ENCODE results near the gene ZDHHC5. TPM values are rescaled to one million over a fixed set of nuclear protein-coding genes. Genes with fewer than 3 reads are reported as not detected.

ZDHHC5 gene, protein sequence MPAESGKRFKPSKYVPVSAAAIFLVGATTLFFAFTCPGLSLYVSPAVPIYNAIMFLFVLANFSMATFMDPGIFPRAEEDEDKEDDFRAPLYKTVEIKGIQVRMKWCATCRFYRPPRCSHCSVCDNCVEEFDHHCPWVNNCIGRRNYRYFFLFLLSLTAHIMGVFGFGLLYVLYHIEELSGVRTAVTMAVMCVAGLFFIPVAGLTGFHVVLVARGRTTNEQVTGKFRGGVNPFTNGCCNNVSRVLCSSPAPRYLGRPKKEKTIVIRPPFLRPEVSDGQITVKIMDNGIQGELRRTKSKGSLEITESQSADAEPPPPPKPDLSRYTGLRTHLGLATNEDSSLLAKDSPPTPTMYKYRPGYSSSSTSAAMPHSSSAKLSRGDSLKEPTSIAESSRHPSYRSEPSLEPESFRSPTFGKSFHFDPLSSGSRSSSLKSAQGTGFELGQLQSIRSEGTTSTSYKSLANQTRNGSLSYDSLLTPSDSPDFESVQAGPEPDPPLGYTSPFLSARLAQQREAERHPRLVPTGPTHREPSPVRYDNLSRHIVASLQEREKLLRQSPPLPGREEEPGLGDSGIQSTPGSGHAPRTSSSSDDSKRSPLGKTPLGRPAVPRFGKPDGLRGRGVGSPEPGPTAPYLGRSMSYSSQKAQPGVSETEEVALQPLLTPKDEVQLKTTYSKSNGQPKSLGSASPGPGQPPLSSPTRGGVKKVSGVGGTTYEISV
- total RNA-seq (2021; ENCODE audit: unreplicated experiment) (64.1 TPM), Bru-seq, nascent RNA (percentile 87 among the genes with signal in this experiment), BruChase-seq, experiment 1, labeled RNA remaining after a 6-hour chase (percentile 93 among the genes with signal in this experiment), BruChase-seq, experiment 2, labeled RNA remaining after a 2-hour chase (percentile 90 among the genes with signal in this experiment)
- 56.8 and 57.1 TPM in 2 replicates for polyA plus RNA-seq (2012)
- long read RNA-seq, full-length matches to known transcripts: 25 of 116 reads
- long read RNA-seq, partial matches to known transcripts: 59 of 116 reads
- long read RNA-seq, other reads (novel, unspliced or antisense): 32 of 116 reads

DNA sequence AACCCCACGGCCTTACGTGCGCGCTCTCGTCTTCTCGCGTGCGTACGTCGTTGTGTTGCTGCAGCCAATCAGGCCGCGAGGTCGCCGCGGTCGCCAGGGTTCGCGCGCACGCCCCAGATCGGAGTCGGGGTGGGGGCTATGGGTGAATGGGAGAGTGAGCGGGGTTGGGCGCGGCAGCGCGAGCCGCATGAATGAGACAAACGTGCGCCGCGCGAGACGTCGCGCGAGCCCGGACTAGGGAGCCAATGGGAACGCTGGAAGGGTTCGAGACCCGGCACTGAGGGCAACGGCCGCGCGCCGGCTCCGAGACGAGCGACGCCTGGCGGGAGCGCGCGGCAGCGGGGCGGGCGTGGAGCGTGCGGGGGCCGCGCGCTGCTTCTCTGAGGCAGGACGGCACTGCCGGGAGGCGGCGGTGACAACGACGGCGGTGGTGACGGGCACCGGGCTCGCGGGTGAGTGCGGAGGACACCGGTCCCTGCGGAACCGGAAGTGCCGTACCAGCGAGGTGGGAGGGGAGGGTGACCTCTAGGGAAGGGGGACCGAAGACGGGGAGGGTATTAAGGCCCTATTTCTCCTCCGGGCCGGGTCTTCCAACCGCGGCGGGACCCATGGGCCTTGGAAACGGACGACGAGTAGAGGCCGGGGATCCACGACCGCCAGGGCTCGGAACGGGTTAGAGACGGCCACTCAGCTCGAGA is at the start of gene ZDHHC5:
Gene ZDHHC5, plus strand, starts transcription at position 379 of the 698 bp plus-strand sequence. CDS start 4,977 bp downstream, outside the sequence.
- BruUV-seq (replicated peaks): no TSS peak
- Histone ChIP-seq H3K79me2 (ENCODE audit: insufficient read depth, low read length) (peaks cover 49% of the 10 kb centered on the region), H3K9ac (ENCODE audit: low read length) (peak within 1 kb of the TSS; percentile 92), H3K9me2 (ENCODE audit: insufficient read depth) (no peaks in the 10 kb centered on the region), H3K4me1 (ENCODE audit: control insufficient read depth in 1 of 2, insufficient read depth in 2 of 2, low read length in 2 of 2) (peaks cover 9 to 19% of the 10 kb centered on the region in 2 experiments), H3K9me3 (ENCODE audit: control insufficient read depth in 1 of 2, insufficient read depth in 1 of 2, low read depth in 1 of 2, low read length in 2 of 2) (no peaks in the 10 kb centered on the region), H3K4me3 (replicated peaks in 1 of 2; ENCODE audit: low read depth in 1 of 2, low read length in 2 of 2) (peak within 1 kb of the TSS; percentile 85 to 97), H3K27ac (ENCODE audit: low read depth, low read length) (peak within 1 kb of the TSS; percentile 93), H3K4me2 (ENCODE audit: low read length) (peak within 1 kb of the TSS; percentile 76), H2AFZ (ENCODE audit: low read depth, low read length, poor library complexity, severe bottlenecking) (no peak within 1 kb of the TSS), H4K20me1 (ENCODE audit: insufficient read depth) (no peaks in the 10 kb centered on the region), H3K36me3 (ENCODE audit: control insufficient read depth in 1 of 2, insufficient read depth in 2 of 2, low read length in 2 of 2) (peaks cover 9 to 16% of the 10 kb centered on the region in 2 experiments), H3K27me3 (ENCODE audit: insufficient read depth, low read length) (no peaks in the 10 kb centered on the region)
- POLR2A ChIA-PET: interaction anchor here (0.7 kb wide), 1 partner anchor 826 kb away, joined by 3 read pairs; no protein-coding TSS in a partner anchor
- CTCF ChIA-PET: interaction anchor here (0.9 kb wide), 1 partner anchor 322 kb away, joined by 3 read pairs; no protein-coding TSS in a partner anchor
- RAD21 ChIA-PET (ENCODE audit: low non-redundant PET in 1 of 2, low total read pairs in 2 of 2, uncharacterized antibody in 2 of 2, unreplicated experiment in 2 of 2): no interaction called here
- DNase-seq (ENCODE audit: low read depth, low spot score) (peak; percentile 99), ATAC-seq (peak; percentile 90)
- intact Hi-C loops (cut with micrococcal nuclease): loop anchor here (1.0 to 10.0 kb wide), 5 partner anchors 11 to 1887 kb away; partner anchors contain the start of genes CLP1, LPXN, MED19 and TMX2
- no peak for TF ChIP-seq RAD21 (IDR thresholded peaks at IDR 0.05; ENCODE audit: low read depth)
- no peak for TF ChIP-seq ELF1 (IDR thresholded peaks at IDR 0.05; ENCODE audit: borderline replicate concordance, low read depth)
- peak; percentile 93 for TF ChIP-seq POLR2AphosphoS5 (IDR thresholded peaks at IDR 0.05; ENCODE audit: low read depth, low read length)
- peak; percentile 38; the same call in 1 of the 2 replicates for TF ChIP-seq CBX3 (IDR thresholded peaks at IDR 0.05; ENCODE audit: low read depth)
- TF ChIP-seq EZH2 (IDR thresholded peaks at IDR 0.05): no peak
- TF ChIP-seq JUND (IDR thresholded peaks at IDR 0.05): no peak; the same call in 1 of the 2 replicates
- no peak for TF ChIP-seq EZH2phosphoT487 (IDR thresholded peaks at IDR 0.05; ENCODE audit: borderline replicate concordance)
- TF ChIP-seq SIN3A (IDR thresholded peaks at IDR 0.05; ENCODE audit: low read depth): 0 out of 2 replicates have a peak, but pooled peaks have one; percentile 63
- TF ChIP-seq EGR1 (IDR thresholded peaks at IDR 0.05; ENCODE audit: low read depth): 0 out of 2 replicates have a peak, but pooled peaks have one; percentile 36
- no peak for TF ChIP-seq FOSL1 (IDR thresholded peaks at IDR 0.05; ENCODE audit: low read depth)
- peak; percentile 80; the same call in 1 of the 2 replicates for TF ChIP-seq ZFX (IDR thresholded peaks at IDR 0.05)
- TF ChIP-seq, protein P1, sequence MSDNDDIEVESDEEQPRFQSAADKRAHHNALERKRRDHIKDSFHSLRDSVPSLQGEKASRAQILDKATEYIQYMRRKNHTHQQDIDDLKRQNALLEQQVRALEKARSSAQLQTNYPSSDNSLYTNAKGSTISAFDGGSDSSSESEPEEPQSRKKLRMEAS (IDR thresholded peaks at IDR 0.05): peak; percentile 81
- TF ChIP-seq SRF (IDR thresholded peaks at IDR 0.05; ENCODE audit: low read depth): no peak
- no peak for TF ChIP-seq CEBPB (IDR thresholded peaks at IDR 0.05; ENCODE audit: low read depth)
- TF ChIP-seq TCF7L2 (IDR thresholded peaks at IDR 0.05; ENCODE audit: borderline replicate concordance, extremely low read depth, insufficient read depth, insufficient read length): peak; percentile 66
- TF ChIP-seq, protein P2, sequence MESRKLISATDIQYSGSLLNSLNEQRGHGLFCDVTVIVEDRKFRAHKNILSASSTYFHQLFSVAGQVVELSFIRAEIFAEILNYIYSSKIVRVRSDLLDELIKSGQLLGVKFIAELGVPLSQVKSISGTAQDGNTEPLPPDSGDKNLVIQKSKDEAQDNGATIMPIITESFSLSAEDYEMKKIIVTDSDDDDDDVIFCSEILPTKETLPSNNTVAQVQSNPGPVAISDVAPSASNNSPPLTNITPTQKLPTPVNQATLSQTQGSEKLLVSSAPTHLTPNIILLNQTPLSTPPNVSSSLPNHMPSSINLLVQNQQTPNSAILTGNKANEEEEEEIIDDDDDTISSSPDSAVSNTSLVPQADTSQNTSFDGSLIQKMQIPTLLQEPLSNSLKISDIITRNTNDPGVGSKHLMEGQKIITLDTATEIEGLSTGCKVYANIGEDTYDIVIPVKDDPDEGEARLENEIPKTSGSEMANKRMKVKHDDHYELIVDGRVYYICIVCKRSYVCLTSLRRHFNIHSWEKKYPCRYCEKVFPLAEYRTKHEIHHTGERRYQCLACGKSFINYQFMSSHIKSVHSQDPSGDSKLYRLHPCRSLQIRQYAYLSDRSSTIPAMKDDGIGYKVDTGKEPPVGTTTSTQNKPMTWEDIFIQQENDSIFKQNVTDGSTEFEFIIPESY (IDR thresholded peaks at IDR 0.05; ENCODE audit: extremely low read depth, insufficient replicate concordance, low read length): peak; percentile 92
- TF ChIP-seq ZNF274 (IDR thresholded peaks at IDR 0.05; ENCODE audit: low read depth, low read length): no peak
- TF ChIP-seq, protein P3, sequence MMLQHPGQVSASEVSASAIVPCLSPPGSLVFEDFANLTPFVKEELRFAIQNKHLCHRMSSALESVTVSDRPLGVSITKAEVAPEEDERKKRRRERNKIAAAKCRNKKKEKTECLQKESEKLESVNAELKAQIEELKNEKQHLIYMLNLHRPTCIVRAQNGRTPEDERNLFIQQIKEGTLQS (IDR thresholded peaks at IDR 0.05): no peak

Data from HCT116 (cell line).